SK-N-SH treated with all-trans-retinoic acid at 6 μM for 48 hours (cell line): ENCODE measurements around the gene SLC22A23.

ENCODE experiments used
- ATAC-seq: fragments of 200-7000 bp; cut with Tn5 transposase; 3 replicates; pipeline ENCODE4 v1.9.1; 2020; ENCODE audit warnings: mild to moderate bottlenecking, moderate library complexity
- ARNTL ChIP-seq: fragments of 450-650 bp; formaldehyde crosslinking; IDR thresholded peaks from 2 replicates; pipeline ENCODE4 v1.5.0; 2020; ENCODE audit warnings: low read depth, mild to moderate bottlenecking, moderate library complexity, borderline replicate concordance
- BACH2 ChIP-seq: fragments of 250-450 bp; sonication (Bioruptor Pico); IDR thresholded peaks from 2 replicates; pipeline ENCODE4 v1.9.0; 2021; ENCODE audit warnings: mild to moderate bottlenecking, borderline replicate concordance
- CREB5 ChIP-seq: fragments of 250-450 bp; sonication (Bioruptor Pico); IDR thresholded peaks from 2 replicates; pipeline ENCODE4 v1.5.1; 2020; ENCODE audit warnings: low read depth, mild to moderate bottlenecking, moderate library complexity
- CSDC2 ChIP-seq: fragments of 250-450 bp; sonication (Bioruptor Pico); IDR thresholded peaks from 2 replicates; pipeline ENCODE4 v1.5.0; 2020; ENCODE audit warnings: mild to moderate bottlenecking, moderate library complexity
- ESRRG ChIP-seq: fragments of 250-450 bp; sonication (Bioruptor Pico); IDR thresholded peaks from 2 replicates; pipeline ENCODE4 v1.6.1; 2021; ENCODE audit warnings: mild to moderate bottlenecking
- GLIS3 ChIP-seq: fragments of 250-450 bp; sonication (Bioruptor Pico); IDR thresholded peaks from 2 replicates; pipeline ENCODE4 v1.5.0; 2020; ENCODE audit warnings: mild to moderate bottlenecking, moderate library complexity
- ISL1 ChIP-seq: fragments of 250-450 bp; sonication (Bioruptor Pico); IDR thresholded peaks from 2 replicates; pipeline ENCODE4 v2.1.2; 2022; ENCODE audit warnings: mild to moderate bottlenecking, moderate library complexity
- OSR1 ChIP-seq: fragments of 250-450 bp; sonication (Bioruptor Pico); IDR thresholded peaks from 2 replicates; pipeline ENCODE4 v1.8.0; 2022; ENCODE audit warnings: moderate library complexity, mild to moderate bottlenecking, inconsistent platforms
- POU6F1 ChIP-seq: fragments of 250-450 bp; sonication (Bioruptor Pico); IDR thresholded peaks from 2 replicates; pipeline ENCODE4 v1.8.0; 2021; ENCODE audit warnings: low read depth, mild to moderate bottlenecking, moderate library complexity, borderline replicate concordance
- PPARA ChIP-seq: fragments of 250-450 bp; sonication (Bioruptor Pico); IDR thresholded peaks from 2 replicates; pipeline ENCODE4 v1.5.0; 2020; ENCODE audit warnings: mild to moderate bottlenecking, borderline replicate concordance
- RARB ChIP-seq: fragments of 250-450 bp; sonication (Bioruptor Pico); IDR thresholded peaks from 2 replicates; pipeline ENCODE4 v1.8.0; 2021; ENCODE audit warnings: mild to moderate bottlenecking, moderate library complexity
- SNAI2 ChIP-seq: fragments of 250-450 bp; sonication (Bioruptor Pico); IDR thresholded peaks from 2 replicates; pipeline ENCODE4 v1.5.0; 2020; ENCODE audit warnings: mild to moderate bottlenecking, moderate library complexity
- TCF4 ChIP-seq: fragments of 250-450 bp; sonication (Bioruptor Pico); IDR thresholded peaks from 2 replicates; pipeline ENCODE4 v1.8.0; 2021; ENCODE audit warnings: mild to moderate bottlenecking, moderate library complexity, borderline replicate concordance
- TOX ChIP-seq: fragments of 250-450 bp; sonication (Bioruptor Pico); IDR thresholded peaks from 2 replicates; pipeline ENCODE4 v1.8.0; 2021; ENCODE audit warnings: mild to moderate bottlenecking, moderate library complexity, borderline replicate concordance
- ZC3H10 ChIP-seq: fragments of 250-450 bp; sonication (Bioruptor Pico); IDR thresholded peaks from 2 replicates; pipeline ENCODE4 v1.5.1; 2021; ENCODE audit warnings: mild to moderate bottlenecking, moderate library complexity
- ZFP3 ChIP-seq: fragments of 250-450 bp; sonication (Bioruptor Pico); IDR thresholded peaks from 2 replicates; pipeline ENCODE4 v1.5.0; 2020; ENCODE audit warnings: mild to moderate bottlenecking, moderate library complexity
- ZFP30 ChIP-seq: fragments of 450-650 bp; formaldehyde crosslinking; IDR thresholded peaks from 2 replicates; pipeline ENCODE4 v1.5.0; 2022; ENCODE audit warnings: mild to moderate bottlenecking, moderate library complexity
- ZNF565 ChIP-seq: fragments of 450-650 bp; formaldehyde crosslinking; conservative IDR thresholded peaks from 2 replicates; pipeline ENCODE4 v1.5.0; 2020; ENCODE audit warnings: low read depth, mild to moderate bottlenecking, moderate library complexity
- ZNF8 ChIP-seq: fragments of 450-650 bp; formaldehyde crosslinking; IDR thresholded peaks from 2 replicates; pipeline ENCODE4 v1.5.0; 2020; ENCODE audit warnings: mild to moderate bottlenecking, moderate library complexity
- TF ChIP-seq, protein P1 (sequence below): fragments of 250-450 bp; sonication (Bioruptor Pico); IDR thresholded peaks from 2 replicates; pipeline ENCODE4 v1.5.1; 2021; ENCODE audit warnings: mild to moderate bottlenecking, moderate library complexity
- TF ChIP-seq, protein P2 (sequence below): fragments of 250-450 bp; sonication (Bioruptor Pico); IDR thresholded peaks from 2 replicates; pipeline ENCODE4 v1.5.0; 2020; ENCODE audit warnings: mild to moderate bottlenecking, moderate library complexity
- TF ChIP-seq, protein P3 (sequence below): fragments of 250-450 bp; sonication (Bioruptor Pico); IDR thresholded peaks from 2 replicates; pipeline ENCODE4 v1.8.0; 2020; ENCODE audit warnings: mild to moderate bottlenecking, moderate library complexity, borderline replicate concordance

The SLC22A23 gene

GRCh38 chr6:3418496-3419060, 38.3 kb downstream of the SLC22A23 start:
- TF ChIP-seq, protein P1, sequence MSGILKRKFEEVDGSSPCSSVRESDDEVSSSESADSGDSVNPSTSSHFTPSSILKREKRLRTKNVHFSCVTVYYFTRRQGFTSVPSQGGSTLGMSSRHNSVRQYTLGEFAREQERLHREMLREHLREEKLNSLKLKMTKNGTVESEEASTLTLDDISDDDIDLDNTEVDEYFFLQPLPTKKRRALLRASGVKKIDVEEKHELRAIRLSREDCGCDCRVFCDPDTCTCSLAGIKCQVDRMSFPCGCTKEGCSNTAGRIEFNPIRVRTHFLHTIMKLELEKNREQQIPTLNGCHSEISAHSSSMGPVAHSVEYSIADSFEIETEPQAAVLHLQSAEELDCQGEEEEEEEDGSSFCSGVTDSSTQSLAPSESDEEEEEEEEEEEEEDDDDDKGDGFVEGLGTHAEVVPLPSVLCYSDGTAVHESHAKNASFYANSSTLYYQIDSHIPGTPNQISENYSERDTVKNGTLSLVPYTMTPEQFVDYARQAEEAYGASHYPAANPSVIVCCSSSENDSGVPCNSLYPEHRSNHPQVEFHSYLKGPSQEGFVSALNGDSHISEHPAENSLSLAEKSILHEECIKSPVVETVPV (CRISPR knock-in tag): no peak
- TF ChIP-seq ISL1 (CRISPR knock-in tag) (no peak), POU6F1 (CRISPR knock-in tag) (no peak), BACH2 (CRISPR knock-in tag) (no peak), ZNF8 (CRISPR knock-in tag) (no peak), ZNF565 (no peak), ESRRG (CRISPR knock-in tag) (no peak)
- ATAC-seq: no peak

- ATAC-seq: no peak
- TF ChIP-seq ARNTL (CRISPR knock-in tag) (no peak), ZFP3 (CRISPR knock-in tag) (no peak), TOX (no peak), TCF4 (CRISPR knock-in tag) (no peak), PPARA (no peak), ZC3H10 (CRISPR knock-in tag) (no peak), SNAI2 (CRISPR knock-in tag) (no peak), ZNF565 (no peak), ESRRG (CRISPR knock-in tag) (no peak), ISL1 (CRISPR knock-in tag) (no peak), OSR1 (CRISPR knock-in tag) (no peak), POU6F1 (CRISPR knock-in tag) (no peak), ZNF8 (CRISPR knock-in tag) (no peak), RARB (CRISPR knock-in tag) (no peak)
- TF ChIP-seq, protein P1 (CRISPR knock-in tag): no peak
- TF ChIP-seq, protein P2, sequence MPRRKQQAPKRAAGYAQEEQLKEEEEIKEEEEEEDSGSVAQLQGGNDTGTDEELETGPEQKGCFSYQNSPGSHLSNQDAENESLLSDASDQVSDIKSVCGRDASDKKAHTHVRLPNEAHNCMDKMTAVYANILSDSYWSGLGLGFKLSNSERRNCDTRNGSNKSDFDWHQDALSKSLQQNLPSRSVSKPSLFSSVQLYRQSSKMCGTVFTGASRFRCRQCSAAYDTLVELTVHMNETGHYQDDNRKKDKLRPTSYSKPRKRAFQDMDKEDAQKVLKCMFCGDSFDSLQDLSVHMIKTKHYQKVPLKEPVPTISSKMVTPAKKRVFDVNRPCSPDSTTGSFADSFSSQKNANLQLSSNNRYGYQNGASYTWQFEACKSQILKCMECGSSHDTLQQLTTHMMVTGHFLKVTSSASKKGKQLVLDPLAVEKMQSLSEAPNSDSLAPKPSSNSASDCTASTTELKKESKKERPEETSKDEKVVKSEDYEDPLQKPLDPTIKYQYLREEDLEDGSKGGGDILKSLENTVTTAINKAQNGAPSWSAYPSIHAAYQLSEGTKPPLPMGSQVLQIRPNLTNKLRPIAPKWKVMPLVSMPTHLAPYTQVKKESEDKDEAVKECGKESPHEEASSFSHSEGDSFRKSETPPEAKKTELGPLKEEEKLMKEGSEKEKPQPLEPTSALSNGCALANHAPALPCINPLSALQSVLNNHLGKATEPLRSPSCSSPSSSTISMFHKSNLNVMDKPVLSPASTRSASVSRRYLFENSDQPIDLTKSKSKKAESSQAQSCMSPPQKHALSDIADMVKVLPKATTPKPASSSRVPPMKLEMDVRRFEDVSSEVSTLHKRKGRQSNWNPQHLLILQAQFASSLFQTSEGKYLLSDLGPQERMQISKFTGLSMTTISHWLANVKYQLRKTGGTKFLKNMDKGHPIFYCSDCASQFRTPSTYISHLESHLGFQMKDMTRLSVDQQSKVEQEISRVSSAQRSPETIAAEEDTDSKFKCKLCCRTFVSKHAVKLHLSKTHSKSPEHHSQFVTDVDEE (CRISPR knock-in tag): no peak
Measured at GRCh38 chr6:3417473-3417872, 39.4 kb downstream of the SLC22A23 start.

GRCh38 chr6:3415490-3415889, 41.4 kb downstream of the SLC22A23 start:
- no peak for ATAC-seq
- TF ChIP-seq PPARA (no peak), ZFP30 (CRISPR knock-in tag) (no peak), TCF4 (CRISPR knock-in tag) (no peak), CSDC2 (CRISPR knock-in tag) (no peak), OSR1 (CRISPR knock-in tag) (no peak), ZC3H10 (CRISPR knock-in tag) (no peak), ZNF8 (CRISPR knock-in tag) (no peak), ISL1 (CRISPR knock-in tag) (no peak), SNAI2 (CRISPR knock-in tag) (no peak), CREB5 (CRISPR knock-in tag) (no peak), GLIS3 (CRISPR knock-in tag) (no peak), ZNF565 (no peak)
- TF ChIP-seq, protein P2 (CRISPR knock-in tag): no peak
- TF ChIP-seq, protein P3, sequence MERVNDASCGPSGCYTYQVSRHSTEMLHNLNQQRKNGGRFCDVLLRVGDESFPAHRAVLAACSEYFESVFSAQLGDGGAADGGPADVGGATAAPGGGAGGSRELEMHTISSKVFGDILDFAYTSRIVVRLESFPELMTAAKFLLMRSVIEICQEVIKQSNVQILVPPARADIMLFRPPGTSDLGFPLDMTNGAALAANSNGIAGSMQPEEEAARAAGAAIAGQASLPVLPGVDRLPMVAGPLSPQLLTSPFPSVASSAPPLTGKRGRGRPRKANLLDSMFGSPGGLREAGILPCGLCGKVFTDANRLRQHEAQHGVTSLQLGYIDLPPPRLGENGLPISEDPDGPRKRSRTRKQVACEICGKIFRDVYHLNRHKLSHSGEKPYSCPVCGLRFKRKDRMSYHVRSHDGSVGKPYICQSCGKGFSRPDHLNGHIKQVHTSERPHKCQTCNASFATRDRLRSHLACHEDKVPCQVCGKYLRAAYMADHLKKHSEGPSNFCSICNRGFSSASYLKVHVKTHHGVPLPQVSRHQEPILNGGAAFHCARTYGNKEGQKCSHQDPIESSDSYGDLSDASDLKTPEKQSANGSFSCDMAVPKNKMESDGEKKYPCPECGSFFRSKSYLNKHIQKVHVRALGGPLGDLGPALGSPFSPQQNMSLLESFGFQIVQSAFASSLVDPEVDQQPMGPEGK: no peak
